H9 (cell line): ENCODE data around the gene PTPRN2. TPM values are rescaled to one million over a fixed set of nuclear protein-coding genes. Genes with fewer than 3 reads are reported as not detected.

Source experiments
- DNase-seq: peaks from one replicate; pipeline ENCODE4 v3.0.0-alpha.2; 2017
- H2AFZ ChIP-seq: one replicate; pipeline ENCODE4 v1.6.1; 2013; ENCODE audit warnings: mild to moderate bottlenecking, low read length, control low read depth, moderate library complexity
- H2AK5ac ChIP-seq: 2 replicates; pipeline ENCODE4 v1.6.1; 2013; ENCODE audit warnings: low read length, control low read depth, mixed read lengths; ENCODE audit not compliant: insufficient read length
- H2BK120ac ChIP-seq: one replicate; pipeline ENCODE4 v1.6.1; 2013; ENCODE audit warnings: low read depth, mild to moderate bottlenecking, low read length, control low read depth, inconsistent platforms; ENCODE audit not compliant: poor library complexity, severe bottlenecking
- H2BK12ac ChIP-seq: 2 replicates; pipeline ENCODE4 v1.6.1; 2013; ENCODE audit warnings: low read length, control low read depth, mixed read lengths, low read depth; ENCODE audit not compliant: insufficient read length
- H2BK15ac ChIP-seq: 2 replicates; pipeline ENCODE4 v1.6.1; 2013; ENCODE audit warnings: low read depth, low read length, control low read depth
- H2BK20ac ChIP-seq: one replicate; pipeline ENCODE4 v1.6.1; 2013; ENCODE audit warnings: low read depth, mild to moderate bottlenecking, low read length, control low read depth, inconsistent platforms; ENCODE audit not compliant: poor library complexity, severe bottlenecking
- H2BK5ac ChIP-seq: 2 replicates; pipeline ENCODE4 v1.6.1; 2013; ENCODE audit warnings: low read length, control low read depth, mixed read lengths; ENCODE audit not compliant: insufficient read length
- H3K14ac ChIP-seq: 2 replicates; pipeline ENCODE4 v1.6.1; 2013; ENCODE audit warnings: low read length, control low read depth; ENCODE audit not compliant: insufficient read depth
- H3K18ac ChIP-seq: 2 replicates; pipeline ENCODE4 v1.6.1; 2013; ENCODE audit warnings: low read depth, mild to moderate bottlenecking, mixed read lengths, low read length, control low read depth; ENCODE audit not compliant: insufficient read length
- H3K23ac ChIP-seq: 2 replicates; pipeline ENCODE4 v1.6.1; 2013; ENCODE audit warnings: low read length, control low read depth, mixed read lengths, low read depth; ENCODE audit not compliant: insufficient read length
- H3K23me2 ChIP-seq: 2 replicates; pipeline ENCODE4 v1.6.1; 2013; ENCODE audit warnings: low read depth, mild to moderate bottlenecking, mixed read lengths, low read length, control low read depth; ENCODE audit not compliant: insufficient read length, poor library complexity, severe bottlenecking
- H3K27ac ChIP-seq: 2 replicates; pipeline ENCODE4 v1.5.1; 2013; ENCODE audit warnings: low read length, control low read depth, mixed read lengths, low read depth; ENCODE audit not compliant: insufficient read length
- H3K27me3 ChIP-seq: 2 replicates; pipeline ENCODE4 v1.6.1; 2013; ENCODE audit warnings: low read length, control low read depth, inconsistent platforms; ENCODE audit not compliant: insufficient read depth
- H3K4ac ChIP-seq: 2 replicates; pipeline ENCODE4 v1.6.1; 2013; ENCODE audit warnings: low read depth, mild to moderate bottlenecking, control low read depth, inconsistent platforms, low read length, moderate library complexity
- H3K4me1 ChIP-seq: 2 replicates; pipeline ENCODE4 v1.6.1; 2013; ENCODE audit warnings: low read length, control low read depth, inconsistent platforms; ENCODE audit not compliant: insufficient read depth
- H3K4me2 ChIP-seq: 2 replicates; pipeline ENCODE4 v1.6.1; 2013; ENCODE audit warnings: low read length, control low read depth, mixed read lengths; ENCODE audit not compliant: insufficient read length, insufficient read depth
- H3K56ac ChIP-seq: 2 replicates; pipeline ENCODE4 v1.6.1; 2013; ENCODE audit warnings: low read depth, mild to moderate bottlenecking, mixed read lengths, low read length, control low read depth; ENCODE audit not compliant: insufficient read length
- H3K79me1 ChIP-seq: 2 replicates; pipeline ENCODE4 v1.6.1; 2013; ENCODE audit warnings: low read depth, mild to moderate bottlenecking, moderate library complexity, low read length, control low read depth, inconsistent platforms; ENCODE audit not compliant: insufficient read depth, poor library complexity, severe bottlenecking
- H3K79me2 ChIP-seq: 2 replicates; pipeline ENCODE4 v1.6.1; 2013; ENCODE audit warnings: low read length, control low read depth, inconsistent platforms; ENCODE audit not compliant: insufficient read depth
- H3K9ac ChIP-seq: 2 replicates; pipeline ENCODE4 v1.6.1; 2013; ENCODE audit warnings: low read length, control low read depth, mixed read lengths; ENCODE audit not compliant: insufficient read length; ENCODE audit errors: extremely low read depth
- H3K9me3 ChIP-seq: one replicate; pipeline ENCODE4 v1.6.1; 2013; ENCODE audit warnings: low read depth, low read length, inconsistent platforms; ENCODE audit not compliant: control insufficient read depth
- H3T11ph ChIP-seq: one replicate; pipeline ENCODE4 v1.6.1; 2013; ENCODE audit warnings: mild to moderate bottlenecking, low read length, control low read depth, inconsistent platforms
- H4K20me1 ChIP-seq: one replicate; pipeline ENCODE4 v1.6.1; 2013; ENCODE audit not compliant: control insufficient read depth, insufficient read length, insufficient read depth
- H4K5ac ChIP-seq: 2 replicates; pipeline ENCODE4 v1.6.1; 2013; ENCODE audit warnings: low read depth, mild to moderate bottlenecking, mixed read lengths, low read length, control low read depth; ENCODE audit not compliant: insufficient read length
- H4K8ac ChIP-seq: replicated peaks from 2 replicates; pipeline ENCODE4 v1.6.1; 2013; ENCODE audit warnings: low read length, control low read depth, mixed read lengths, low read depth; ENCODE audit not compliant: insufficient read length
- H4K91ac ChIP-seq: 2 replicates; pipeline ENCODE4 v1.6.1; 2013; ENCODE audit warnings: low read depth, mild to moderate bottlenecking, moderate library complexity, mixed read lengths, low read length, control low read depth; ENCODE audit not compliant: insufficient read length
- H3K27ac Mint-ChIP-seq, 3 experiments: 2 replicates in 2 of 3; 3 replicates in 1 of 3; pipeline ENCODE4 v1.8.0; 2020 to 2021; ENCODE audit warnings: mixed read lengths in 3 of 3, mild to moderate bottlenecking in 1 of 3, moderate library complexity in 1 of 3
- H3K27me3 Mint-ChIP-seq: 2 replicates; pipeline ENCODE4 v1.8.0; 2021; ENCODE audit warnings: low read depth, mild to moderate bottlenecking, moderate library complexity, mixed read lengths
- H3K36me3 Mint-ChIP-seq, 3 experiments: 2 replicates in 2 of 3; 3 replicates in 1 of 3; pipeline ENCODE4 v1.8.0; 2020 to 2021; ENCODE audit warnings: low read depth in 3 of 3, mixed read lengths in 3 of 3; ENCODE audit not compliant: insufficient read depth in 1 of 3
- H3K4me1 Mint-ChIP-seq, 2 experiments: 2 replicates each; pipeline ENCODE4 v1.8.0; 2020; ENCODE audit warnings: mixed read lengths in 2 of 2
- H3K4me3 Mint-ChIP-seq, 2 experiments: 2 replicates in 1 of 2; 3 replicates in 1 of 2; pipeline ENCODE4 v1.8.0; 2020 to 2021; ENCODE audit warnings: mild to moderate bottlenecking in 2 of 2, mixed read lengths in 2 of 2, moderate library complexity in 1 of 2
- H3K9me3 Mint-ChIP-seq, 2 experiments: 2 replicates in 1 of 2; 3 replicates in 1 of 2; pipeline ENCODE4 v1.8.0; 2020; ENCODE audit warnings: mild to moderate bottlenecking in 2 of 2, mixed read lengths in 2 of 2, moderate library complexity in 1 of 2
- WGBS: extraction: QIAGEN DNeasy Blood & Tissue Kit; methylation state at CpG from one replicate; pipeline ENCODE4 v1.1.7; 2013; ENCODE audit warnings: missing lambda C conversion rate, low lambda C conversion rate, mixed read lengths; ENCODE audit not compliant: insufficient read length; ENCODE audit errors: extremely low coverage; 5-methylcytosine and 5-hydroxymethylcytosine counted together
- total RNA-seq: library from RNA; stranded (reverse); gene quantifications from 2 replicates; pipeline ENCODE4 v1.2.1, GENCODE V29; 2021
- TF ChIP-seq, protein P1 (sequence below): fragments of 200-600 bp; sonication (generic); conservative IDR thresholded peaks from 3 replicates; pipeline ENCODE4 v1.8.0; 2021; ENCODE audit warnings: antibody characterized with exemption, mild to moderate bottlenecking

The PTPRN2 gene
- total RNA-seq, 1 experiment from 2014 or later = 5.2 TPM

DNA sequence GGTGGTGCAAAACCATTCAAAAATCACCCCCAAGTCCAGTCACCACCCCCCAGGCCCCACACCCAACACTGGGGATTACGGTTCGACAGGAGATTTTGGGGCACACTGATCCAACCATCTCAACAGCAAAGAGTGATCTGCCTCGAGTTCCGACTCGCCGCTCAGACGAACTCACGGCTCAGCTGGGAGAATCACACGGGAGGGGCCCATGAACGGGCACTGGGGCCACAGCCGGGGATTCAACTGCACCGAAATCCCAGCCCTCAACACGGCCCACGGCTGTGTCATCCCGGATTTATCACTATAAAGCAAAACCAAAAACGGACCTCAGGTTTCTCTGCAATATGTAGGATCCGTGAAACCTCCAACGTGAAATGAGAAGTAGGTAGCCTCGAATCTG is 790.8 kb downstream of the PTPRN2 start:
- Mint-ChIP-seq H3K4me1 (peaks cover 38 to 44% of the 10 kb centered on the region in 2 experiments), H3K4me3 (no peak overlapping the region), H3K27ac (0 out of 7 replicates have a peak overlapping the region, but pooled peaks of 1 of the 3 experiments have one; percentile 8), H3K9me3 (no peaks in the 10 kb centered on the region), H3K36me3 (peaks cover 0 to 10% (median 0%) of the 10 kb centered on the region in 3 experiments; a peak in 4 of 7 replicates), H3K27me3 (peaks cover 6% of the 10 kb centered on the region)
- no peak overlapping the region for H2BK15ac ChIP-seq
- H2AK5ac ChIP-seq = no peak overlapping the region
- no peaks in the 10 kb centered on the region for H3K27me3 ChIP-seq
- H3K23me2 ChIP-seq = no peaks in the 10 kb centered on the region
- H4K5ac ChIP-seq = no peak overlapping the region
- no peak overlapping the region for H2AFZ ChIP-seq
- H3K23ac ChIP-seq = no peak overlapping the region
- no peak overlapping the region for H3K56ac ChIP-seq
- no peak overlapping the region for H3T11ph ChIP-seq
- H3K18ac ChIP-seq = no peak overlapping the region
- TF ChIP-seq, protein P1, sequence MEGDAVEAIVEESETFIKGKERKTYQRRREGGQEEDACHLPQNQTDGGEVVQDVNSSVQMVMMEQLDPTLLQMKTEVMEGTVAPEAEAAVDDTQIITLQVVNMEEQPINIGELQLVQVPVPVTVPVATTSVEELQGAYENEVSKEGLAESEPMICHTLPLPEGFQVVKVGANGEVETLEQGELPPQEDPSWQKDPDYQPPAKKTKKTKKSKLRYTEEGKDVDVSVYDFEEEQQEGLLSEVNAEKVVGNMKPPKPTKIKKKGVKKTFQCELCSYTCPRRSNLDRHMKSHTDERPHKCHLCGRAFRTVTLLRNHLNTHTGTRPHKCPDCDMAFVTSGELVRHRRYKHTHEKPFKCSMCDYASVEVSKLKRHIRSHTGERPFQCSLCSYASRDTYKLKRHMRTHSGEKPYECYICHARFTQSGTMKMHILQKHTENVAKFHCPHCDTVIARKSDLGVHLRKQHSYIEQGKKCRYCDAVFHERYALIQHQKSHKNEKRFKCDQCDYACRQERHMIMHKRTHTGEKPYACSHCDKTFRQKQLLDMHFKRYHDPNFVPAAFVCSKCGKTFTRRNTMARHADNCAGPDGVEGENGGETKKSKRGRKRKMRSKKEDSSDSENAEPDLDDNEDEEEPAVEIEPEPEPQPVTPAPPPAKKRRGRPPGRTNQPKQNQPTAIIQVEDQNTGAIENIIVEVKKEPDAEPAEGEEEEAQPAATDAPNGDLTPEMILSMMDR = no peak
- H3K4ac ChIP-seq = no peak overlapping the region
- H3K9ac ChIP-seq = no peak overlapping the region
- no peak overlapping the region for H4K8ac ChIP-seq
- H2BK20ac ChIP-seq = no peak overlapping the region
- no peak overlapping the region for H3K27ac ChIP-seq
- no peak overlapping the region for H2BK5ac ChIP-seq
- H3K4me1 ChIP-seq = peaks cover 6% of the 10 kb centered on the region; the same call in 1 of the 2 replicates
- no peaks in the 10 kb centered on the region for H4K20me1 ChIP-seq
- no peaks in the 10 kb centered on the region for H3K79me2 ChIP-seq
- no peak for DNase-seq
- no peak overlapping the region for H2BK12ac ChIP-seq
- no peak overlapping the region for H2BK120ac ChIP-seq
- no peaks in the 10 kb centered on the region for H3K79me1 ChIP-seq
- no peaks in the 10 kb centered on the region for H3K9me3 ChIP-seq
- peak overlapping the region; percentile 53; the same call in 1 of the 2 replicates for H3K14ac ChIP-seq
- no peak overlapping the region for H3K4me2 ChIP-seq
- no CpG with 5 or more reads among the region's 19 CpGs for WGBS
- peak overlapping the region; percentile 68 for H4K91ac ChIP-seq
